Nephron (organoid): Measurements from ENCODE around the gene PCDHB1.
A peak's percentile ranks its signal among the peaks of the same experiment; 100 is the strongest.
"Not testable (repeated sequence)": the region's sequence is repeated elsewhere in the genome, so short reads cannot be mapped to it uniquely, and the experiment has no call there.

Source experiments
- H3K27ac Mint-ChIP-seq, 3 experiments: 2 replicates each; pipeline ENCODE4 v1.8.0; 2020; ENCODE audit warnings: mixed read lengths in 3 of 3, mild to moderate bottlenecking in 2 of 3, moderate library complexity in 1 of 3
- H3K27me3 Mint-ChIP-seq: 2 replicates; pipeline ENCODE4 v1.8.0; 2021; ENCODE audit warnings: low read depth, mild to moderate bottlenecking, moderate library complexity, mixed read lengths
- H3K36me3 Mint-ChIP-seq: 2 replicates; pipeline ENCODE4 v1.8.0; 2020; ENCODE audit warnings: low read depth, mixed read lengths
- H3K4me1 Mint-ChIP-seq: 2 replicates; pipeline ENCODE4 v1.8.0; 2020; ENCODE audit warnings: mixed read lengths
- H3K4me3 Mint-ChIP-seq, 3 experiments: 2 replicates each; pipeline ENCODE4 v1.8.0; 2020; ENCODE audit warnings: mild to moderate bottlenecking in 3 of 3, mixed read lengths in 3 of 3, moderate library complexity in 2 of 3
- H3K9me3 Mint-ChIP-seq: 2 replicates; pipeline ENCODE4 v1.8.0; 2020; ENCODE audit warnings: mixed read lengths
- TF ChIP-seq, protein P1 (sequence below), 3 experiments: fragments of 200-600 bp; sonication (generic); IDR thresholded peaks; one replicate each; pipeline ENCODE4 v1.5.0; 2021; ENCODE audit warnings: antibody characterized with exemption in 3 of 3; ENCODE audit not compliant: unreplicated experiment in 3 of 3

Gene PCDHB1

DNA sequence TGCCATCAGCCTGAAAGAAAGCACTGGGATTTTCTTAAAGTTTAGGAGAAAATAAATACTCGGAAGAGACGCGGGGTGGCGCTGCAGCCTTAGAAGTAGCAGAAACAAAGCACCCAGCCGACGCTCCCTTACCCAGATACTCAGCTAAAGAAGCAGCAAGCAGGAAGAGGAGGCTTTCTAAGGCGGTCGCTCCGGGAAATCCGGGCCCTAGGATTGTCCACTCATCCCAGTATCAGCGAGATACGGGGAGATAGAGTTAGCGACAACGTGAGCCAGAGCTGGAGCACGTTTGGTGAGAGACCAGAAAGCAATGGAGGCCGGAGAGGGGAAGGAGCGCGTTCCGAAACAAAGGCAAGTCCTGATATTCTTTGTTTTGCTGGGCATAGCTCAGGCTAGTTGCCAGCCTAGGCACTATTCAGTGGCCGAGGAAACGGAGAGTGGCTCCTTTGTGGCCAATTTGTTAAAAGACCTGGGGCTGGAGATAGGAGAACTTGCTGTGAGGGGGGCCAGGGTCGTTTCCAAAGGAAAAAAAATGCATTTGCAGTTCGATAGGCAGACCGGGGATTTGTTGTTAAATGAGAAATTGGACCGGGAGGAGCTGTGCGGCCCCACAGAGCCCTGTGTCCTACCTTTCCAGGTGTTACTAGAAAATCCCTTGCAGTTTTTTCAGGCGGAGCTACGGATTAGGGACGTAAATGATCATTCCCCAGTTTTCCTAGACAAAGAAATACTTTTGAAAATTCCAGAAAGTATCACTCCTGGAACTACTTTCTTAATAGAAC lies 43.5 kb downstream of the PCDHB1 start, which contains the start of gene PCDHB2:
TSS of gene PCDHB2 (plus strand) at position 135 of the 782 bp plus-strand sequence. CDS start at position 311, 176 bp downstream.
- peak within 1 kb of the TSS; percentile 98 to 99 (median 99) for H3K27ac Mint-ChIP-seq
- peak within 1 kb of the TSS; percentile 97 to 100 (median 98) for H3K4me3 Mint-ChIP-seq
- peaks cover 9% of the 10 kb centered on the region for H3K27me3 Mint-ChIP-seq
- peaks cover 5% of the 10 kb centered on the region for H3K4me1 Mint-ChIP-seq
- TF ChIP-seq, protein P1, sequence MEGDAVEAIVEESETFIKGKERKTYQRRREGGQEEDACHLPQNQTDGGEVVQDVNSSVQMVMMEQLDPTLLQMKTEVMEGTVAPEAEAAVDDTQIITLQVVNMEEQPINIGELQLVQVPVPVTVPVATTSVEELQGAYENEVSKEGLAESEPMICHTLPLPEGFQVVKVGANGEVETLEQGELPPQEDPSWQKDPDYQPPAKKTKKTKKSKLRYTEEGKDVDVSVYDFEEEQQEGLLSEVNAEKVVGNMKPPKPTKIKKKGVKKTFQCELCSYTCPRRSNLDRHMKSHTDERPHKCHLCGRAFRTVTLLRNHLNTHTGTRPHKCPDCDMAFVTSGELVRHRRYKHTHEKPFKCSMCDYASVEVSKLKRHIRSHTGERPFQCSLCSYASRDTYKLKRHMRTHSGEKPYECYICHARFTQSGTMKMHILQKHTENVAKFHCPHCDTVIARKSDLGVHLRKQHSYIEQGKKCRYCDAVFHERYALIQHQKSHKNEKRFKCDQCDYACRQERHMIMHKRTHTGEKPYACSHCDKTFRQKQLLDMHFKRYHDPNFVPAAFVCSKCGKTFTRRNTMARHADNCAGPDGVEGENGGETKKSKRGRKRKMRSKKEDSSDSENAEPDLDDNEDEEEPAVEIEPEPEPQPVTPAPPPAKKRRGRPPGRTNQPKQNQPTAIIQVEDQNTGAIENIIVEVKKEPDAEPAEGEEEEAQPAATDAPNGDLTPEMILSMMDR (IDR thresholded peaks at IDR 0.05; ENCODE audit: unreplicated experiment in 3 of 3), result peak; percentile 75 to 84 (median 81)
- peaks cover 50% of the 10 kb centered on the region for H3K36me3 Mint-ChIP-seq
- peaks cover 49% of the 10 kb centered on the region for H3K9me3 Mint-ChIP-seq

DNA sequence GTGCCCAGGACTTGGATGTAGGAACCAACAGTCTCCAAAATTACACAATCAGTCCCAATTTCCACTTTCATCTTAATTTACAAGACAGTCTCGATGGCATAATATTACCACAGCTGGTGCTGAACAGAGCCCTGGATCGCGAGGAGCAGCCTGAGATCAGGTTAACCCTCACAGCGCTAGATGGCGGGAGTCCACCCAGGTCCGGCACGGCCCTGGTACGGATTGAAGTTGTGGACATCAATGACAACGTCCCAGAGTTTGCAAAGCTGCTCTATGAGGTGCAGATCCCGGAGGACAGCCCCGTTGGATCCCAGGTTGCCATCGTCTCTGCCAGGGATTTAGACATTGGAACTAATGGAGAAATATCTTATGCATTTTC lies 44.1 kb downstream of the PCDHB1 start:
- Mint-ChIP-seq H3K36me3 (peaks cover 56% of the 10 kb centered on the region), H3K9me3 (peaks cover 51% of the 10 kb centered on the region), H3K27me3 (peaks cover 9% of the 10 kb centered on the region), H3K27ac (peak overlapping the region; percentile 98 to 99 (median 99)), H3K4me1 (peaks cover 5% of the 10 kb centered on the region), H3K4me3 (peak overlapping the region; percentile 97 to 100 (median 98))
- TF ChIP-seq, protein P1 (IDR thresholded peaks at IDR 0.05; ENCODE audit: unreplicated experiment in 3 of 3), result no peak

DNA sequence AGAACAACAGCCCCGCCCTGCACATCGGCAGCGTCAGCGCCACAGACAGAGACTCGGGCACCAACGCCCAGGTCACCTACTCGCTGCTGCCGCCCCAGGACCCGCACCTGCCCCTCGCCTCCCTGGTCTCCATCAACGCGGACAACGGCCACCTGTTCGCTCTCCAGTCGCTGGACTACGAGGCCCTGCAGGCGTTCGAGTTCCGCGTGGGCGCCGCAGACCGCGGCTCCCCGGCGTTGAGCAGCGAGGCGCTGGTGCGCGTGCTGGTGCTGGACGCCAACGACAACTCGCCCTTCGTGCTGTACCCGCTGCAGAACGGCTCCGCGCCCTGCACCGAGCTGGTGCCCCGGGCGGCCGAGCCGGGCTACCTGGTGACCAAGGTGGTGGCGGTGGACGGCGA lies 45.0 kb downstream of the PCDHB1 start:
- not testable (repeated sequence) for H3K27me3 Mint-ChIP-seq, H3K27ac Mint-ChIP-seq, H3K4me1 Mint-ChIP-seq
- peaks cover 65% of the 10 kb centered on the region for H3K36me3 Mint-ChIP-seq
- peaks cover 57% of the 10 kb centered on the region for H3K9me3 Mint-ChIP-seq
- H3K4me3 Mint-ChIP-seq, result peak overlapping the region; percentile 53 to 100 (median 97)

- H3K9me3 Mint-ChIP-seq, result peaks cover 61% of the 10 kb centered on the region
- peaks cover 69% of the 10 kb centered on the region for H3K36me3 Mint-ChIP-seq
- H3K4me1 Mint-ChIP-seq, H3K4me3 Mint-ChIP-seq, H3K27me3 Mint-ChIP-seq, H3K27ac Mint-ChIP-seq: not testable (repeated sequence)
These were observed 45.4 kb downstream of the PCDHB1 start for GRCh38 chr5:141096586-141096985.

- Mint-ChIP-seq H3K27me3 (peaks cover 2% of the 10 kb centered on the region), H3K36me3 (peaks cover 90% of the 10 kb centered on the region), H3K4me1 (no peaks in the 10 kb centered on the region), H3K9me3 (peaks cover 70% of the 10 kb centered on the region), H3K4me3 (peak within 1 kb of the TSS in 2 of 3 experiments; percentile 42 to 50), H3K27ac (no peak within 1 kb of the TSS)
- TF ChIP-seq, protein P1 (IDR thresholded peaks at IDR 0.05; ENCODE audit: unreplicated experiment in 3 of 3), result no peak
These were observed 49.1 kb downstream of the PCDHB1 start, which contains the start of gene PCDHB3 for GRCh38 chr5:141100243-141100805. TSS of gene PCDHB3 (plus strand) at chr5:141100473. CDS start at chr5:141100650, 177 bp downstream.

- TF ChIP-seq, protein P1 (IDR thresholded peaks at IDR 0.05; ENCODE audit: unreplicated experiment in 3 of 3), result no peak
- Mint-ChIP-seq H3K36me3 (peaks cover 90% of the 10 kb centered on the region), H3K27ac (no peak overlapping the region), H3K27me3 (no peaks in the 10 kb centered on the region), H3K4me1 (no peaks in the 10 kb centered on the region), H3K4me3 (no peak overlapping the region), H3K9me3 (peaks cover 69% of the 10 kb centered on the region)
These were observed 49.9 kb downstream of the PCDHB1 start for GRCh38 chr5:141101059-141101458.

DNA sequence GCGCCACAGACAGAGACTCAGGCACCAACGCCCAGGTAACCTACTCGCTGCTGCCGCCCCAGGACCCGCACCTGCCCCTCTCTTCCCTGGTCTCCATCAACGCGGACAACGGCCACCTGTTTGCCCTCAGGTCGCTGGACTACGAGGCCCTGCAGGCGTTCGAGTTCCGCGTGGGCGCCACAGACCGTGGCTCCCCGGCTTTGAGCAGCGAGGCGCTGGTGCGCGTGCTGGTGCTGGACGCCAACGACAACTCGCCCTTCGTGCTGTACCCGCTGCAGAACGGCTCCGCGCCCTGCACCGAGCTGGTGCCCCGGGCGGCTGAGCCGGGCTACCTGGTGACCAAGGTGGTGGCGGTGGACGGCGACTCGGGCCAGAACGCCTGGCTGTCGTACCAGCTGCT lies 50.9 kb downstream of the PCDHB1 start:
- H3K4me3 Mint-ChIP-seq, H3K27ac Mint-ChIP-seq, H3K4me1 Mint-ChIP-seq, H3K27me3 Mint-ChIP-seq: not testable (repeated sequence)
- Mint-ChIP-seq H3K9me3 (peaks cover 72% of the 10 kb centered on the region), H3K36me3 (peaks cover 93% of the 10 kb centered on the region)

DNA sequence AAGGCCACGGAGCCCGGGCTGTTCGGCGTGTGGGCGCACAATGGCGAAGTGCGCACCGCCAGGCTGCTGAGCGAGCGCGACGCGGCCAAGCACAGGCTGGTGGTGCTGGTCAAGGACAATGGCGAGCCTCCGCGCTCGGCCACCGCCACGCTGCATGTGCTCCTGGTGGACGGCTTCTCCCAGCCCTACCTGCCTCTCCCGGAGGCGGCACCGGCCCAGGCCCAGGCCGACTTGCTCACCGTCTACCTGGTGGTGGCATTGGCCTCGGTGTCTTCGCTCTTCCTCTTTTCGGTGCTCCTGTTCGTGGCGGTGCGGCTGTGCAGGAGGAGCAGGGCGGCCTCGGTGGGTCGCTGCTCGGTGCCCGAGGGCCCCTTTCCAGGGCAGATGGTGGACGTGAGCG lies 51.3 kb downstream of the PCDHB1 start:
- H3K27me3 Mint-ChIP-seq, H3K4me3 Mint-ChIP-seq, H3K27ac Mint-ChIP-seq, H3K4me1 Mint-ChIP-seq: not testable (repeated sequence)
- peaks cover 72% of the 10 kb centered on the region for H3K9me3 Mint-ChIP-seq
- peaks cover 93% of the 10 kb centered on the region for H3K36me3 Mint-ChIP-seq
